HT1080 (cell line): ENCODE measurements around the gene SIX1. TPM values are rescaled to one million over a fixed set of nuclear protein-coding genes. Genes with fewer than 3 reads are reported as not detected.
A peak's percentile ranks its signal among the peaks of the same experiment; 100 is the strongest.

Source experiments
- DNase-seq: peaks from one replicate; pipeline ENCODE4 v3.0.0-alpha.2; 2015; ENCODE audit warnings: low read depth
- polyA plus RNA-seq, 2 experiments: library from polyadenylated mRNA; depleted of rRNA; stranded (reverse); fragments of >200 nt; gene quantifications; 2 replicates each; pipeline ENCODE4 v1.2.3, GENCODE V29; 2015
- total RNA-seq: library from RNA; depleted of rRNA; stranded (reverse); fragments of >200 nt; shearing (Covaris generic); gene quantifications from 2 replicates; pipeline ENCODE4 v1.2.3, GENCODE V29; 2014; rRNA removed

SIX1 gene
- total RNA-seq = 3.9 and 5.8 TPM in 2 replicates
- 4.1 and 4.8 TPM in 2 replicates for polyA plus RNA-seq (2015; cell fraction: cytosol; rRNA removed)
- polyA plus RNA-seq (2015; cell fraction: nucleus; rRNA removed) = 3.9 and 5.1 TPM in 2 replicates

GRCh38 chr14:60648934-60649874, at the start of gene SIX1:
Gene SIX1 (minus strand): TSS chr14:60649477. CDS start chr14:60649189, 288 bp downstream.
- DNase-seq = peak; percentile 82

GRCh38 chr14:60695327-60695726, 46.0 kb upstream of the SIX1 start:
- no peak for DNase-seq

GRCh38 chr14:60691383-60692113, 42.3 kb upstream of the SIX1 start:
- DNase-seq = no peak

GRCh38 chr14:60686865-60687264, 37.6 kb upstream of the SIX1 start:
- DNase-seq = no peak

- peak; percentile 3 for DNase-seq
These were observed 34.9 kb upstream of the SIX1 start for GRCh38 chr14:60684203-60684602.

- DNase-seq = no peak
These were observed 32.0 kb upstream of the SIX1 start for GRCh38 chr14:60681271-60681670.

- DNase-seq = no peak
These were observed 31.2 kb upstream of the SIX1 start for GRCh38 chr14:60680511-60680910.

GRCh38 chr14:60679566-60680258, 30.4 kb upstream of the SIX1 start:
- no peak for DNase-seq

- no peak for DNase-seq
These were observed 28.4 kb upstream of the SIX1 start for GRCh38 chr14:60677701-60678100.

GRCh38 chr14:60670989-60671388, 21.7 kb upstream of the SIX1 start:
- DNase-seq = no peak

GRCh38 chr14:60668431-60669112, 19.3 kb upstream of the SIX1 start:
- no peak for DNase-seq

GRCh38 chr14:60665177-60665550, 15.9 kb upstream of the SIX1 start:
- DNase-seq = no peak

- no peak for DNase-seq
These were observed 13.7 kb upstream of the SIX1 start for GRCh38 chr14:60662982-60663381.

- DNase-seq = no peak
These were observed 12.4 kb upstream of the SIX1 start for GRCh38 chr14:60661721-60662120.

GRCh38 chr14:60658909-60659585, 9.8 kb upstream of the SIX1 start:
- no peak for DNase-seq

- DNase-seq = no peak
These were observed 9.0 kb upstream of the SIX1 start for GRCh38 chr14:60658211-60658690.

GRCh38 chr14:60657456-60658210, 8.4 kb upstream of the SIX1 start:
- no peak for DNase-seq

- DNase-seq = no peak
These were observed 7.6 kb upstream of the SIX1 start for GRCh38 chr14:60656686-60657455.
